Smooth muscle cell (in vitro differentiated cells): ENCODE data around the gene PRDM10. TPM values are rescaled to one million over a fixed set of nuclear protein-coding genes. Genes with fewer than 3 reads are reported as not detected.
"Not testable (repeated sequence)": the region's sequence is repeated elsewhere in the genome, so short reads cannot be mapped to it uniquely, and the experiment has no call there.

Experiments
- DNase-seq: peaks from one replicate; lab custom pipeline; 2025; ENCODE audit not compliant: unreplicated experiment; lab: John Stamatoyannopoulos, UW
- H2AFZ ChIP-seq: fragments of 200-600 bp; sonication (generic); 2 replicates; pipeline ENCODE4 v1.6.0; 2016; ENCODE audit warnings: antibody characterized with exemption, low read depth, mild to moderate bottlenecking
- H3F3A ChIP-seq: fragments of 200-600 bp; sonication (generic); 2 replicates; pipeline ENCODE4 v1.6.0; 2017; ENCODE audit warnings: antibody characterized with exemption, low read depth
- H3K27ac ChIP-seq: fragments of 200-600 bp; sonication (generic); 2 replicates; pipeline ENCODE4 v1.5.1; 2016; ENCODE audit warnings: low read depth, mild to moderate bottlenecking
- H3K27me3 ChIP-seq: fragments of 200-600 bp; sonication (generic); 2 replicates; pipeline ENCODE4 v1.6.1; 2016; ENCODE audit warnings: low read depth, mild to moderate bottlenecking
- H3K36me3 ChIP-seq: fragments of 200-600 bp; sonication (generic); 2 replicates; pipeline ENCODE4 v1.5.1; 2016; ENCODE audit warnings: low read depth
- H3K4me1 ChIP-seq: fragments of 200-600 bp; sonication (generic); 2 replicates; pipeline ENCODE4 v1.5.1; 2016; ENCODE audit warnings: low read depth
- H3K4me2 ChIP-seq: fragments of 200-600 bp; sonication (generic); 2 replicates; pipeline ENCODE4 v1.6.0; 2016; ENCODE audit warnings: mild to moderate bottlenecking
- H3K4me3 ChIP-seq: fragments of 200-600 bp; sonication (generic); 2 replicates; pipeline ENCODE4 v1.5.1; 2016; ENCODE audit warnings: mild to moderate bottlenecking
- H3K79me2 ChIP-seq: fragments of 200-600 bp; sonication (generic); 2 replicates; pipeline ENCODE4 v1.6.0; 2016; ENCODE audit warnings: low read depth, mild to moderate bottlenecking
- H3K9ac ChIP-seq: fragments of 200-600 bp; sonication (generic); 2 replicates; pipeline ENCODE4 v1.6.0; 2016; ENCODE audit warnings: low read depth
- H3K9me3 ChIP-seq: fragments of 200-600 bp; sonication (generic); replicated peaks from 2 replicates; pipeline ENCODE4 v1.5.1; 2016; ENCODE audit warnings: low read depth
- H4K20me1 ChIP-seq: fragments of 200-600 bp; sonication (generic); 2 replicates; pipeline ENCODE4 v1.6.0; 2016; ENCODE audit warnings: low read depth
- WGBS: methylation state at CpG from one replicate; pipeline ENCODE4 v1.1.7; 2016; ENCODE audit warnings: low lambda C conversion rate; 5-methylcytosine and 5-hydroxymethylcytosine counted together
- polyA plus RNA-seq: library from polyadenylated mRNA; unstranded; fragments of >200 nt; fragmentation: Nextera tagmentation; extraction: Ambion mirVana; gene quantifications from 2 replicates; pipeline ENCODE4 v1.2.1, GENCODE V29; 2016
- total RNA-seq: library from RNA; depleted of rRNA; stranded (reverse); fragments of >200 nt; gene quantifications from 2 replicates; pipeline ENCODE4 v1.2.3, GENCODE V29; 2014
- TF ChIP-seq, protein P1 (sequence below): fragments of 200-600 bp; sonication (generic); IDR thresholded peaks from 2 replicates; pipeline ENCODE4 v1.5.1; 2017; ENCODE audit warnings: borderline replicate concordance, mild to moderate bottlenecking, antibody characterized with exemption; ENCODE audit not compliant: insufficient read depth, poor library complexity, severe bottlenecking

PRDM10 gene
- total and polyA plus RNA-seq, 2 experiments from 2014 or later = 3.7 to 12.2 TPM

DNA sequence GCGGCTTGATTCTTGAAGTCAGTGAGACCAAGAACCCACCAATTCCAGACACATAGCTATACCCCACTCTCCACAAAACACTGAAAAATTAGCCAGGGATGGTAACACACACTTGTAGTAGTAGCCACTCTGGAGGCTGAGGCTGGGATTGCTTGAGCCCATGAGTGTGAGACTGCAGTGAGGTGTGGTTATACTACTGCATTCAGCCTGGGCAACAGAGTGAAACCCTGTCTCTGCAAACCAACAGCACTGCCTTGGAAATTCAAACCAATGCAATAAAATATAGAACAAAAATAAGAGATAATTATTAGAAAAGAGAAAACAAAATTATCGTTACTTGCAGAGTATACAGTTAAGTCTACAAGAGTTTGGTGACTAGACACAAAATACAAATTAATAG, 20.2 kb upstream of the PRDM10 start:
- H3K36me3 ChIP-seq = no peaks in the 10 kb centered on the region
- TF ChIP-seq, protein P1, sequence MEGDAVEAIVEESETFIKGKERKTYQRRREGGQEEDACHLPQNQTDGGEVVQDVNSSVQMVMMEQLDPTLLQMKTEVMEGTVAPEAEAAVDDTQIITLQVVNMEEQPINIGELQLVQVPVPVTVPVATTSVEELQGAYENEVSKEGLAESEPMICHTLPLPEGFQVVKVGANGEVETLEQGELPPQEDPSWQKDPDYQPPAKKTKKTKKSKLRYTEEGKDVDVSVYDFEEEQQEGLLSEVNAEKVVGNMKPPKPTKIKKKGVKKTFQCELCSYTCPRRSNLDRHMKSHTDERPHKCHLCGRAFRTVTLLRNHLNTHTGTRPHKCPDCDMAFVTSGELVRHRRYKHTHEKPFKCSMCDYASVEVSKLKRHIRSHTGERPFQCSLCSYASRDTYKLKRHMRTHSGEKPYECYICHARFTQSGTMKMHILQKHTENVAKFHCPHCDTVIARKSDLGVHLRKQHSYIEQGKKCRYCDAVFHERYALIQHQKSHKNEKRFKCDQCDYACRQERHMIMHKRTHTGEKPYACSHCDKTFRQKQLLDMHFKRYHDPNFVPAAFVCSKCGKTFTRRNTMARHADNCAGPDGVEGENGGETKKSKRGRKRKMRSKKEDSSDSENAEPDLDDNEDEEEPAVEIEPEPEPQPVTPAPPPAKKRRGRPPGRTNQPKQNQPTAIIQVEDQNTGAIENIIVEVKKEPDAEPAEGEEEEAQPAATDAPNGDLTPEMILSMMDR = no peak
- H3F3A ChIP-seq = peaks cover 6% of the 10 kb centered on the region
- no peak for DNase-seq
- no peaks in the 10 kb centered on the region for H3K27me3 ChIP-seq
- H3K4me2 ChIP-seq = no peak overlapping the region
- H3K4me3 ChIP-seq = no peak overlapping the region
- no peaks in the 10 kb centered on the region for H4K20me1 ChIP-seq
- peak overlapping the region; percentile 35 for H3K27ac ChIP-seq
- 93% methylated on average over 2 of the region's 2 CpGs for WGBS
- H3K79me2 ChIP-seq = no peaks in the 10 kb centered on the region
- H3K9ac ChIP-seq = no peak overlapping the region
- H3K9me3 ChIP-seq = no peaks in the 10 kb centered on the region
- no peak overlapping the region for H2AFZ ChIP-seq
- peaks cover 8% of the 10 kb centered on the region for H3K4me1 ChIP-seq

DNA sequence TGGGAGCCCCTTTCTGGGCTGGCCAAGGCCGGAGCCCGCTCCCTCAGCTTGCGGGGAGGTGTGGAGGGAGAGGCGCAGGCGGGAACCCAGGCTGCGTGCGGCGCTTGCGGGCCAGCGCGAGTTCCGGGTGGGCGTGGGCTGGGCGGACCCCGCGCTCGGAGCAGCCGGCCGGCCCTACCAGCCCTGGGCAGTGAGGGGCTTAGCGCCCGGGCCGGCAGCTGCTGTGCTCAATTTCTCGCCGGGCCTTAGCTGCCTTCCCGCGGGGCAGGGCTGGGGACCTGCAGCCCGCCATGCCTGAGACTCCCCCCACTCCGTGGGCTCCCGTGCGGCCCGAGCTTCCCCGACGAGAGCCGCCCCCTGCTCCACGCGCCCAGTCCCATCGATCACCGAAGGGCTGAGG, 19.0 kb upstream of the PRDM10 start:
- H4K20me1 ChIP-seq, H3K4me3 ChIP-seq, H3K27ac ChIP-seq, H3K4me1 ChIP-seq, H2AFZ ChIP-seq, H3K36me3 ChIP-seq, DNase-seq, H3K27me3 ChIP-seq, H3K79me2 ChIP-seq, H3F3A ChIP-seq, H3K9ac ChIP-seq, H3K9me3 ChIP-seq, H3K4me2 ChIP-seq: not testable (repeated sequence)
- over 99% methylated on average over 16 of the region's 38 CpGs for WGBS

DNA sequence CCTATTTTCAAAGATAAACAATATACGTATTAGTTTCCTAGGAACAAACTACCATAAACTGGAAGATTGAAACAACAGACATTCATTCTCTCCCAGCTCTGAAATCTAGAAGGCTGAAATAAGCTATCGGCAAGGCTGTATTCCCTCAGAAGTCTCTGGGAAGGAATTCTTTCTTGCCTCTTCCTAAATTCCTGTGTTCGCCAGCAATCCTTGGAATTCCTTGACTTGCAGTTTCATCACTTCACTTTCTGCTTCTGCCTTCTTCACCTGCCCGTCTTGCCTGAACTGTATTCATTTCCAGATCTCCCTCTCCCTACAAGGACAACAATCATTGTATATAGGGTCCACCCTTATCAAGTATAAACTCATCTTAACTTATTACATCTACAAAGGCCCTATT, 17.7 kb upstream of the PRDM10 start:
- Histone ChIP-seq H3K9me3 (no peaks in the 10 kb centered on the region), H3F3A (peaks cover 6% of the 10 kb centered on the region), H3K79me2 (no peaks in the 10 kb centered on the region), H2AFZ (peak overlapping the region; percentile 62), H3K4me3 (no peak overlapping the region), H3K9ac (no peak overlapping the region), H4K20me1 (no peaks in the 10 kb centered on the region), H3K36me3 (no peaks in the 10 kb centered on the region), H3K4me2 (peak overlapping the region; percentile 65), H3K27me3 (no peaks in the 10 kb centered on the region), H3K4me1 (peaks cover 8% of the 10 kb centered on the region), H3K27ac (peak overlapping the region; percentile 31)
- TF ChIP-seq, protein P1 = no peak
- no peak for DNase-seq
- WGBS = 33% methylated on average over 4 of the region's 4 CpGs

DNA sequence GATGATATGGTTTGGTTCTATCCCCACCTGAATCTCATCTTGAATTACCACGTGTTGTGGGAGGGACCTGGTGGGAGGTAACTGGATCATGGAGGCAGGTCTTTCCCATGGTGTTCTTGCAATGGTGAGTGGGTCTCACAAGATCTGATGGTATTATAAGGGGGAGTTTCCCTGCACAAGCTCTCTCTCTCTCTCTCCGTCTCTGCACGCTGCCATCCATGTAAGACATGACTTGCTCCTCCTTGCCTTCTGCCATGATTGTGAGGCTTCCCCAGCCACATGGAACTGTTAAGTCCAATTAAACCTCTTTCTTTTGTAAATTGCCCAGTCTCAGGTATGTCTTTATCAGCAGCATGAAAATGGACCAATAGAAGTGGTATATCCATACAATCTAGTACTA, 13.2 kb upstream of the PRDM10 start:
- H3F3A ChIP-seq = peaks cover 17% of the 10 kb centered on the region
- not testable (repeated sequence) for H3K27ac ChIP-seq, H3K9ac ChIP-seq, H4K20me1 ChIP-seq, DNase-seq, H3K4me2 ChIP-seq, H3K27me3 ChIP-seq, H2AFZ ChIP-seq, H3K4me1 ChIP-seq, H3K9me3 ChIP-seq, H3K4me3 ChIP-seq, H3K79me2 ChIP-seq, H3K36me3 ChIP-seq
- 100% methylated on average over 3 of the region's 3 CpGs for WGBS

DNA sequence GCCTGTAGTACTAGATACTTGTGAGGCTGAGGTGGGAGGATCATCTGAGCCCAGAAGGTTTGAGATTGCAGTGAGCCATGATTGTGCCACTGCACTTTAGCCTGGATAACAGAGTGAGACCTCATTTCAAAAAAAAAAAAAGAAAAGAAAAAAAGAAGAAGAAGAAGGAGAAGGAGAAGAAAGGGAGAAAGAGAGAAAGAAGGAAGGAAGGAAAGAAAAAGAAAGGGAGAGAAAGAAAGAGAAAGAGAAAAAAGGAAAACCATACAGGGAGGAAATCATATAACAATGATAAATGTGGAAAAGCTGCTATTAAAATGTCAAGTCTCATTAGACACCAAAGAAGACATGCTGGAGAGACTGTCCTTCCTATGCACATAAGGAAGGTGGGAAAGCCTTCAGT, 5.7 kb upstream of the PRDM10 start:
- TF ChIP-seq, protein P1 = no peak
- Histone ChIP-seq H3K79me2 (no peaks in the 10 kb centered on the region), H4K20me1 (no peaks in the 10 kb centered on the region), H3K27ac (no peak overlapping the region), H3K27me3 (no peaks in the 10 kb centered on the region), H3K4me3 (no peak overlapping the region), H3F3A (no peaks in the 10 kb centered on the region), H3K36me3 (no peaks in the 10 kb centered on the region), H2AFZ (no peak overlapping the region), H3K9ac (no peak overlapping the region), H3K9me3 (no peaks in the 10 kb centered on the region), H3K4me1 (no peaks in the 10 kb centered on the region), H3K4me2 (no peak overlapping the region)
- DNase-seq = no peak
